ENCODE results near the gene DTD2. TPM values are rescaled to one million over a fixed set of nuclear protein-coding genes. Genes with fewer than 3 reads are reported as not detected.

Gene DTD2
- total and polyA plus RNA-seq, 9 of the 15 experiments (the other 6 are each of a cell fraction or from before 2014, with no cell fraction given): 3.8 to 24.1 (median 15.2) TPM

GRCh38 chr14:31420319-31421111 is 36.8 kb downstream of the DTD2 start, which contains the start of gene HEATR5A (continued):
- no peak for TF ChIP-seq BACH1 (tag; IDR thresholded peaks at IDR 0.05)
- 0 out of 2 replicates have a peak, but pooled peaks have one; percentile 26 for TF ChIP-seq ELF4 (CRISPR knock-in tag; IDR thresholded peaks at IDR 0.05)
- no peak for TF ChIP-seq ZBTB1 (CRISPR knock-in tag; IDR thresholded peaks at IDR 0.05; ENCODE audit: borderline replicate concordance, low read depth)
- TF ChIP-seq ATF1 (CRISPR knock-in tag; IDR thresholded peaks at IDR 0.05): no peak
- TF ChIP-seq ATF1 (tag; IDR thresholded peaks at IDR 0.05): peak; percentile 74
- TF ChIP-seq, protein P1, sequence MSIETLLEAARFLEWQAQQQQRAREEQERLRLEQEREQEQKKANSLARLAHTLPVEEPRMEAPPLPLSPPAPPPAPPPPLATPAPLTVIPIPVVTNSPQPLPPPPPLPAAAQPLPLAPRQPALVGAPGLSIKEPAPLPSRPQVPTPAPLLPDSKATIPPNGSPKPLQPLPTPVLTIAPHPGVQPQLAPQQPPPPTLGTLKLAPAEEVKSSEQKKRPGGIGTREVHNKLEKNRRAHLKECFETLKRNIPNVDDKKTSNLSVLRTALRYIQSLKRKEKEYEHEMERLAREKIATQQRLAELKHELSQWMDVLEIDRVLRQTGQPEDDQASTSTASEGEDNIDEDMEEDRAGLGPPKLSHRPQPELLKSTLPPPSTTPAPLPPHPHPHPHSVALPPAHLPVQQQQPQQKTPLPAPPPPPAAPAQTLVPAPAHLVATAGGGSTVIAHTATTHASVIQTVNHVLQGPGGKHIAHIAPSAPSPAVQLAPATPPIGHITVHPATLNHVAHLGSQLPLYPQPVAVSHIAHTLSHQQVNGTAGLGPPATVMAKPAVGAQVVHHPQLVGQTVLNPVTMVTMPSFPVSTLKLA (conservative IDR thresholded peaks at IDR 0.05): peak; percentile 46 to 79; a peak in 3 of 4 replicates
- TF ChIP-seq, protein P2, sequence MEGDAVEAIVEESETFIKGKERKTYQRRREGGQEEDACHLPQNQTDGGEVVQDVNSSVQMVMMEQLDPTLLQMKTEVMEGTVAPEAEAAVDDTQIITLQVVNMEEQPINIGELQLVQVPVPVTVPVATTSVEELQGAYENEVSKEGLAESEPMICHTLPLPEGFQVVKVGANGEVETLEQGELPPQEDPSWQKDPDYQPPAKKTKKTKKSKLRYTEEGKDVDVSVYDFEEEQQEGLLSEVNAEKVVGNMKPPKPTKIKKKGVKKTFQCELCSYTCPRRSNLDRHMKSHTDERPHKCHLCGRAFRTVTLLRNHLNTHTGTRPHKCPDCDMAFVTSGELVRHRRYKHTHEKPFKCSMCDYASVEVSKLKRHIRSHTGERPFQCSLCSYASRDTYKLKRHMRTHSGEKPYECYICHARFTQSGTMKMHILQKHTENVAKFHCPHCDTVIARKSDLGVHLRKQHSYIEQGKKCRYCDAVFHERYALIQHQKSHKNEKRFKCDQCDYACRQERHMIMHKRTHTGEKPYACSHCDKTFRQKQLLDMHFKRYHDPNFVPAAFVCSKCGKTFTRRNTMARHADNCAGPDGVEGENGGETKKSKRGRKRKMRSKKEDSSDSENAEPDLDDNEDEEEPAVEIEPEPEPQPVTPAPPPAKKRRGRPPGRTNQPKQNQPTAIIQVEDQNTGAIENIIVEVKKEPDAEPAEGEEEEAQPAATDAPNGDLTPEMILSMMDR (IDR thresholded peaks at IDR 0.05 in 2 of 3, conservative IDR thresholded peaks at IDR 0.05 in 1 of 3; ENCODE audit: insufficient read depth in 2 of 3, low read depth in 1 of 3, low read length in 3 of 3): peak; percentile 7 to 43 (median 31); a peak in 4 of 6 replicates
- TF ChIP-seq NFRKB (IDR thresholded peaks at IDR 0.05; ENCODE audit: low read depth): 0 out of 2 replicates have a peak, but pooled peaks have one; percentile 61
- 0 out of 2 replicates have a peak, but pooled peaks have one; percentile 20 for TF ChIP-seq ZNF121 (CRISPR knock-in tag; conservative IDR thresholded peaks at IDR 0.05)
- TF ChIP-seq DIDO1 (tag; IDR thresholded peaks at IDR 0.05; ENCODE audit: low read depth): peak; percentile 49; the same call in 1 of the 2 replicates
- TF ChIP-seq CBX1 (IDR thresholded peaks at IDR 0.05; ENCODE audit: low read depth): peak; percentile 44; the same call in 1 of the 2 replicates
- TF ChIP-seq RBM15 (IDR thresholded peaks at IDR 0.05; ENCODE audit: insufficient read depth, low read length): no peak
- 0 out of 2 replicates have a peak, but pooled peaks have one; percentile 73 for TF ChIP-seq HMGXB4 (CRISPR knock-in tag; IDR thresholded peaks at IDR 0.05)
- no peak for TF ChIP-seq MXD1 (CRISPR knock-in tag; IDR thresholded peaks at IDR 0.05; ENCODE audit: borderline replicate concordance, poor library complexity, severe bottlenecking)
- TF ChIP-seq SOX6 (IDR thresholded peaks at IDR 0.05): no peak
- peak; percentile 95 for TF ChIP-seq L3MBTL2 (IDR thresholded peaks at IDR 0.05)
- TF ChIP-seq EP300 (IDR thresholded peaks at IDR 0.05; ENCODE audit: low read length): peak; percentile 38; the same call in 1 of the 2 replicates
- TF ChIP-seq CCNT2 (IDR thresholded peaks at IDR 0.05; ENCODE audit: borderline replicate concordance, extremely low read depth, insufficient read length, low read depth, low read length): peak; percentile 89
- TF ChIP-seq ZNF639 (CRISPR knock-in tag; conservative IDR thresholded peaks at IDR 0.05 in 1 of 2, IDR thresholded peaks at IDR 0.05 in 1 of 2): peak in 1 of 2 experiments; percentile 63; a peak in 1 of 4 replicates
